ENCODE measurements around the gene RTN4RL2.

DNA sequence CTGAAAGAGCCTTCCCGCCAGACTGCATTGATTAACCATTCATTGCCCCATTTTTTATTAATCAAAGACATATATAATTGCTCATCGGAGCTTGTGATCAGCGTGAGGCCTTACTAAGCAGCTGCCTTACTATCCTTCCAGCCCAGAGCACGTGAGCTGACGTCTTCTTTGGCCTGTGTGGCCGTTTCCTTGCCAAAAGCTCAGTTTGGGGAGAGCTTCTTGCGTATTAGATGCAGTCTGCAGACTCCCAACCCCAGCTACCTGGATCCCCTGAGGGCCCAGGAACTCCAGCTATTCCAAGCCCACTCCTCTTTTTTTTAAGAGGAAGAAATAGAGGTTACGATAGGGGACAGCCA is 32.6 kb upstream of the RTN4RL2 start:
- TF ChIP-seq, protein P1, sequence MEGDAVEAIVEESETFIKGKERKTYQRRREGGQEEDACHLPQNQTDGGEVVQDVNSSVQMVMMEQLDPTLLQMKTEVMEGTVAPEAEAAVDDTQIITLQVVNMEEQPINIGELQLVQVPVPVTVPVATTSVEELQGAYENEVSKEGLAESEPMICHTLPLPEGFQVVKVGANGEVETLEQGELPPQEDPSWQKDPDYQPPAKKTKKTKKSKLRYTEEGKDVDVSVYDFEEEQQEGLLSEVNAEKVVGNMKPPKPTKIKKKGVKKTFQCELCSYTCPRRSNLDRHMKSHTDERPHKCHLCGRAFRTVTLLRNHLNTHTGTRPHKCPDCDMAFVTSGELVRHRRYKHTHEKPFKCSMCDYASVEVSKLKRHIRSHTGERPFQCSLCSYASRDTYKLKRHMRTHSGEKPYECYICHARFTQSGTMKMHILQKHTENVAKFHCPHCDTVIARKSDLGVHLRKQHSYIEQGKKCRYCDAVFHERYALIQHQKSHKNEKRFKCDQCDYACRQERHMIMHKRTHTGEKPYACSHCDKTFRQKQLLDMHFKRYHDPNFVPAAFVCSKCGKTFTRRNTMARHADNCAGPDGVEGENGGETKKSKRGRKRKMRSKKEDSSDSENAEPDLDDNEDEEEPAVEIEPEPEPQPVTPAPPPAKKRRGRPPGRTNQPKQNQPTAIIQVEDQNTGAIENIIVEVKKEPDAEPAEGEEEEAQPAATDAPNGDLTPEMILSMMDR (IDR thresholded peaks at IDR 0.05; ENCODE audit: extremely low read depth in 1 of 2, insufficient read depth in 1 of 2, low read depth in 1 of 2, low read length in 2 of 2), result no peak
- TF ChIP-seq EZH2 (IDR thresholded peaks at IDR 0.05; ENCODE audit: borderline replicate concordance, low read depth, low read length, severe bottlenecking), result no peak

Data from endothelial cell of umbilical vein (primary cell).